GM12892 (cell line): ENCODE measurements around the gene GALM.

Experiments
- DNase-seq: peaks from one replicate; pipeline ENCODE4 v3.0.0; 2011; ENCODE audit not compliant: insufficient read length
- FAIRE-seq: peaks from 2 replicates; lab custom pipeline; 2011; peaks lifted over from hg19 to GRCh38; lab: Jason Lieb, UNC
- POLR2A ChIP-seq: IDR thresholded peaks from 2 replicates; pipeline ENCODE4 v1.6.1; 2011; ENCODE audit warnings: low read depth, low read length, control low read depth
- POLR2AphosphoS5 ChIP-seq: IDR thresholded peaks from 2 replicates; pipeline ENCODE4 v1.6.1; 2011; ENCODE audit warnings: low read depth, low read length, control low read depth
- TAF1 ChIP-seq: IDR thresholded peaks from 2 replicates; pipeline ENCODE4 v1.6.1; 2011; ENCODE audit warnings: low read depth, mild to moderate bottlenecking, control low read depth, low read length, borderline replicate concordance

GALM gene

GRCh38 chr2:38775097-38775920 lies 109.4 kb downstream of the GALM start:
- DNase-seq (no peak), FAIRE-seq (no peak)
- TF ChIP-seq POLR2A (no peak), TAF1 (no peak), POLR2AphosphoS5 (no peak)

DNA sequence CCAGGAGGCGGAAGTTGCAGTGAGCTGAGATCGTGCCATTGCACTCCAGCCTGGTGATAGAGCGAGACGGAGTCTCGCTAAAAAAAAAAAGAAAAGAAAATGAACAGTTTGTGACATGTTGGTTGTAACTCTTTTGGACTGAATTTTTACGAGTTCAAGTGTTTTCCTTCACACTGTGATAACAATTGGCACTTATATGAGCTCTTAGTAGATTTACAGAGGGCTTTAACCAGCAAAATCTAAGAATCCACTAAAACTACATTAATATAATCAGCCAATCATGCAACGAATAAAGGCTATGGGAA lies 110.0 kb downstream of the GALM start:
- no peak for FAIRE-seq
- no peak for TF ChIP-seq TAF1
- DNase-seq: no peak

DNA sequence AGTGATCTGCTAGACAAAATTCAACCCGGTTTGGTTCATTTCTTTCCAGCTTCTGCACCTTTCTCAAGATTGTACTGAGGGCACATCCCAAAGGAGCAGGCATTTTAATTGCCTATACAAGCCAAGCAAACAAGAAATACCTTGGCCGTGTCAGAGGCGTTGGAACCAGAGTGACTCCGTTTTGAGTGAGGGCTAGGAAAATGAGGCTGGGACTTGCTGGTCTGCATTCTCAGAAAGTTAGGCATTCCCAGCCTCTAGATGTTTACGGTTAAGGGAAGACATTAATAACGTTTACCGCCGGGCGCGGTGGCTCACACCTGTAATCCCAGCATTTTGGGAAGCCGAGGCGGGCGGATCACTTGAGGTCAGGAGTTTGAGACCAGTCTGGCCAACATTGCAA lies 110.6 kb downstream of the GALM start:
- DNase-seq (no peak), FAIRE-seq (no peak)

DNA sequence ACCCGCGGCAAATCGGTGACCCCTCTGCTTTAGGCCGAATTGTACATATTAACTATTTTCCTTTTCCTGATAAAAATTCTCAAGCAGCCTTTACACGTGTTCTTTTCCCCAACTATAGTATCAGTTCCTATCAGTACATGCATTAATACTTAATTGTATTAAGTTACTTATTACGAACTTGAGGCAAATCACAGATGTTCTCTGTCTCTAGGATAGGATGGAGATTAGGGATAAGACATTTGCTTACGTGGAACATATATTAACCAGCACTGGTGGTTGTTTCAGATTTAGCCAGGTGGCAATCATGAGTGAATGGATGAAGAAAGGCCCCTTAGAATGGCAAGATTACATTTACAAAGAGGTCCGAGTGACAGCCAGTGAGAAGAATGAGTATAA lies 112.8 kb downstream of the GALM start:
- DNase-seq: no peak
- FAIRE-seq: peak; percentile 30
- TF ChIP-seq POLR2AphosphoS5 (no peak), POLR2A (no peak), TAF1 (no peak)

More for the DNA sequence above, 110.6 kb downstream of the GALM start:
- TF ChIP-seq TAF1 (no peak), POLR2A (no peak), POLR2AphosphoS5 (no peak)

DNA sequence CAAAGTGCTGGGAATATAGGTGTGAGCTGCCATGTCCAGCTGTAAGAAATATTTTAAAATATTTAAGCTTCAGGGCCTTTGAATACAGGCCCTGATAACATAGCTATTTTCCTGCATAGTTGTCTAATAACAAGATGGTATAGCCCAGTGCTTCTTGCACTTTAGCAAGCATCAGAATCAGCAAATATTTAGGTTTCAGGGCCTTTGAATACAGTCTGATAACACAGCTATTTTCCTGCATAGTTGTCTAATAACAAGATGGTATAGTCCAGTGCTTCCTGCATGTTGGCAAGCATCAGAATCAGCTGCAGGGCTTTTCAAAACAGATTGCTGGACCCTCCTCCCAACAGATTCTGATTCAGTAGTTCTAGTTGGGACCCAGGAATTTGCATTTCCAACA lies 117.7 kb downstream of the GALM start:
- TF ChIP-seq POLR2AphosphoS5 (no peak), TAF1 (no peak), POLR2A (no peak)
- FAIRE-seq (no peak), DNase-seq (no peak)
